ENCODE results near the gene ENTPD6.

The ENTPD6 gene

GRCh38 chr20:25227317-25227831 lies 31.9 kb downstream of the ENTPD6 start (continued):
- TF ChIP-seq PRDM2 (tag by site-specific recombination; IDR thresholded peaks at IDR 0.05; ENCODE audit: borderline replicate concordance), result no peak
- no peak for TF ChIP-seq ZNF48 (tag by site-specific recombination; IDR thresholded peaks at IDR 0.05)
- TF ChIP-seq ZNF366 (tag by site-specific recombination; conservative IDR thresholded peaks at IDR 0.05), result peak; percentile 75
- TF ChIP-seq ZNF184 (tag by site-specific recombination; IDR thresholded peaks at IDR 0.05), result no peak
- no peak for TF ChIP-seq ZNF792 (tag by site-specific recombination; IDR thresholded peaks at IDR 0.05)
- TF ChIP-seq ZNF558 (tag by site-specific recombination; IDR thresholded peaks at IDR 0.05), result peak; percentile 16; the same call in 1 of the 2 replicates
- TF ChIP-seq TRIM28 (IDR thresholded peaks at IDR 0.05; ENCODE audit: borderline replicate concordance, low read length), result no peak
- no peak for TF ChIP-seq ZNF362 (tag by site-specific recombination; IDR thresholded peaks at IDR 0.05)
- no peak for TF ChIP-seq ZNF510 (tag by site-specific recombination; IDR thresholded peaks at IDR 0.05; ENCODE audit: insufficient replicate concordance)
- no peak for TF ChIP-seq KLF8 (tag by site-specific recombination; IDR thresholded peaks at IDR 0.05)
- TF ChIP-seq ZNF791 (tag by site-specific recombination; IDR thresholded peaks at IDR 0.05), result no peak
- no peak for TF ChIP-seq ZSCAN30 (tag by site-specific recombination; IDR thresholded peaks at IDR 0.05)
- TF ChIP-seq REPIN1 (tag by site-specific recombination; IDR thresholded peaks at IDR 0.05; ENCODE audit: low read depth), result no peak
- TF ChIP-seq ZNF664 (tag by site-specific recombination; IDR thresholded peaks at IDR 0.05), result no peak
- TF ChIP-seq SP7 (tag by site-specific recombination; IDR thresholded peaks at IDR 0.05), result peak; percentile 41; the same call in 1 of the 2 replicates
- TF ChIP-seq ZNF660 (tag by site-specific recombination; IDR thresholded peaks at IDR 0.05), result no peak
- no peak for TF ChIP-seq WT1 (tag by site-specific recombination; IDR thresholded peaks at IDR 0.05)
- TF ChIP-seq ZNF785 (tag by site-specific recombination; IDR thresholded peaks at IDR 0.05), result no peak
- no peak for TF ChIP-seq ZNF433 (tag by site-specific recombination; IDR thresholded peaks at IDR 0.05; ENCODE audit: low read depth)
- TF ChIP-seq ZNF211 (tag by site-specific recombination; IDR thresholded peaks at IDR 0.05; ENCODE audit: low read depth), result no peak
- 0 out of 2 replicates have a peak, but pooled peaks have one; percentile 40 for TF ChIP-seq ZNF692 (tag by site-specific recombination; IDR thresholded peaks at IDR 0.05)
- no peak for TF ChIP-seq ZBTB48 (tag by site-specific recombination; IDR thresholded peaks at IDR 0.05)
- TF ChIP-seq ZNF549 (tag by site-specific recombination; IDR thresholded peaks at IDR 0.05), result no peak
- no peak for TF ChIP-seq ZNF701 (tag by site-specific recombination; IDR thresholded peaks at IDR 0.05)
- TF ChIP-seq ZNF26 (tag by site-specific recombination; IDR thresholded peaks at IDR 0.05), result no peak
- no peak for TF ChIP-seq ZSCAN5A (tag by site-specific recombination; IDR thresholded peaks at IDR 0.05)
- peak; percentile 27 for TF ChIP-seq SETDB1 (IDR thresholded peaks at IDR 0.05; ENCODE audit: insufficient read length, low read length)
- no peak for TF ChIP-seq BCL6B (tag by site-specific recombination; IDR thresholded peaks at IDR 0.05)
- TF ChIP-seq ZNF37A (tag by site-specific recombination; IDR thresholded peaks at IDR 0.05), result no peak

All from HEK293 (cell line).